Measurements from ENCODE around the gene KCNH6.

DNA sequence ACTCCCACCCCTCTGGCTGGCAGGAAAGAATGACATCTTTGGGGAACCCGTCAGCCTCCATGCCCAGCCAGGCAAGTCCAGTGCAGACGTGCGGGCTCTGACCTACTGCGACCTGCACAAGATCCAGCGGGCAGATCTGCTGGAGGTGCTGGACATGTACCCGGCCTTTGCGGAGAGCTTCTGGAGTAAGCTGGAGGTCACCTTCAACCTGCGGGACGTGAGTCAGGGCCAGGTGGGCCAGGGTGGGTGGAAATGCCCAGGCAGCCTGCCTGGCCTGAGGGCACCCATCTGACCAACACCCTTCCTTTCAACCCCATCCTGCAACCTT is 19.0 kb downstream of the KCNH6 start:
- TF ChIP-seq, protein P1, sequence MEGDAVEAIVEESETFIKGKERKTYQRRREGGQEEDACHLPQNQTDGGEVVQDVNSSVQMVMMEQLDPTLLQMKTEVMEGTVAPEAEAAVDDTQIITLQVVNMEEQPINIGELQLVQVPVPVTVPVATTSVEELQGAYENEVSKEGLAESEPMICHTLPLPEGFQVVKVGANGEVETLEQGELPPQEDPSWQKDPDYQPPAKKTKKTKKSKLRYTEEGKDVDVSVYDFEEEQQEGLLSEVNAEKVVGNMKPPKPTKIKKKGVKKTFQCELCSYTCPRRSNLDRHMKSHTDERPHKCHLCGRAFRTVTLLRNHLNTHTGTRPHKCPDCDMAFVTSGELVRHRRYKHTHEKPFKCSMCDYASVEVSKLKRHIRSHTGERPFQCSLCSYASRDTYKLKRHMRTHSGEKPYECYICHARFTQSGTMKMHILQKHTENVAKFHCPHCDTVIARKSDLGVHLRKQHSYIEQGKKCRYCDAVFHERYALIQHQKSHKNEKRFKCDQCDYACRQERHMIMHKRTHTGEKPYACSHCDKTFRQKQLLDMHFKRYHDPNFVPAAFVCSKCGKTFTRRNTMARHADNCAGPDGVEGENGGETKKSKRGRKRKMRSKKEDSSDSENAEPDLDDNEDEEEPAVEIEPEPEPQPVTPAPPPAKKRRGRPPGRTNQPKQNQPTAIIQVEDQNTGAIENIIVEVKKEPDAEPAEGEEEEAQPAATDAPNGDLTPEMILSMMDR (IDR thresholded peaks at IDR 0.05; ENCODE audit: low read length), result no peak
- no peak for TF ChIP-seq EZH2phosphoT487 (IDR thresholded peaks at IDR 0.05; ENCODE audit: low read length)
- no peak for TF ChIP-seq EZH2 (optimal IDR thresholded peaks at IDR 0.05; ENCODE audit: low read depth, low read length)
